Measurements from ENCODE around the gene CDH16.

CDH16 gene

DNA sequence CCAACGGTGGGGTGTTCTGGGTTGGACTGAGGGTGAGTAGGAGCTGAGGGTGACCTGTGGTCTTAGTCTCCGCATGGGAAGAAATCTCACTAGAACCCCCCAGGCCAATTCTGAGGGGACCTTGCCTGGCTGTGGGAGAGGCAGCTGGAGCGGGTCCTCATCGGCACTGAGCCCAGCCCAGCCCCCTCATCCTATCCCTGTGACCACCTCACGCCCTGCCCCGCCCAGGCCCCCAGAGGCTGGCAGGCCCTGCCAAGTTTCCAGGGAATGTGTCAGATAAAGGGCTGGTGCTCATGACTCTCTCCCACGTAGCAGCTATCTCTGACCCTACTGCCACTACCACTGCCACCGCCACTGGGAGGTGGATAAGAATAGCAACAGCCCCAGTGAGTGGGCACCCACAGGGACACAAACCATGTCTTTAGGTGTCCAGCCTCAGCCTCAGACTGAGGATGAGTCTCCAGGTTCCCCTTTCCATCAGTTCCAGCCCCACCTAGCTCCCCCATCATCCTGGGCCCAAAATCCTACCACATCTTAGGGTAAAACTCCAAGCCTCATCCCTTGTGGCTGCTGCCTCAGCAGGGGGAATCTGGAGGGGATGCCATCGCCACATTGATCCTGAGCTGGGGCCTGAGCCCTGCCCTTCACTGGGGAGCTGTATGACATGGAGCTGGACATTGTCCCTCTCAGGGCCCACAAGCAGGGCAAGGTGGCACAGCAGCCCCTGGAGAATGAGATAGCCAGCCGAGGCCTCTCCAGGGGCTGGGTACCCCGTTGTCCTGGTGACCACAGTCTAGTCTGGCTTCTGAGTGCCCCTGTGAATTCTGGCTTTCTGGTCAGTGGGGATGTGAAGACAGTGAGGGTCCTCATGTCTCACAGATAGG, 14.9 kb downstream of the CDH16 start:
- H3K4me3 ChIP-seq (ENCODE audit: low read depth, low read length), result no peak overlapping the region
- TF ChIP-seq, protein P1, sequence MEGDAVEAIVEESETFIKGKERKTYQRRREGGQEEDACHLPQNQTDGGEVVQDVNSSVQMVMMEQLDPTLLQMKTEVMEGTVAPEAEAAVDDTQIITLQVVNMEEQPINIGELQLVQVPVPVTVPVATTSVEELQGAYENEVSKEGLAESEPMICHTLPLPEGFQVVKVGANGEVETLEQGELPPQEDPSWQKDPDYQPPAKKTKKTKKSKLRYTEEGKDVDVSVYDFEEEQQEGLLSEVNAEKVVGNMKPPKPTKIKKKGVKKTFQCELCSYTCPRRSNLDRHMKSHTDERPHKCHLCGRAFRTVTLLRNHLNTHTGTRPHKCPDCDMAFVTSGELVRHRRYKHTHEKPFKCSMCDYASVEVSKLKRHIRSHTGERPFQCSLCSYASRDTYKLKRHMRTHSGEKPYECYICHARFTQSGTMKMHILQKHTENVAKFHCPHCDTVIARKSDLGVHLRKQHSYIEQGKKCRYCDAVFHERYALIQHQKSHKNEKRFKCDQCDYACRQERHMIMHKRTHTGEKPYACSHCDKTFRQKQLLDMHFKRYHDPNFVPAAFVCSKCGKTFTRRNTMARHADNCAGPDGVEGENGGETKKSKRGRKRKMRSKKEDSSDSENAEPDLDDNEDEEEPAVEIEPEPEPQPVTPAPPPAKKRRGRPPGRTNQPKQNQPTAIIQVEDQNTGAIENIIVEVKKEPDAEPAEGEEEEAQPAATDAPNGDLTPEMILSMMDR (IDR thresholded peaks at IDR 0.05; ENCODE audit: borderline replicate concordance, insufficient read depth, low read depth, low read length), result no peak

GRCh38 chr16:66902648-66903543, 15.8 kb downstream of the CDH16 start:
- H3K4me3 ChIP-seq (ENCODE audit: low read depth, low read length), result no peak overlapping the region
- TF ChIP-seq, protein P1 (IDR thresholded peaks at IDR 0.05; ENCODE audit: borderline replicate concordance, insufficient read depth, low read depth, low read length), result no peak

DNA sequence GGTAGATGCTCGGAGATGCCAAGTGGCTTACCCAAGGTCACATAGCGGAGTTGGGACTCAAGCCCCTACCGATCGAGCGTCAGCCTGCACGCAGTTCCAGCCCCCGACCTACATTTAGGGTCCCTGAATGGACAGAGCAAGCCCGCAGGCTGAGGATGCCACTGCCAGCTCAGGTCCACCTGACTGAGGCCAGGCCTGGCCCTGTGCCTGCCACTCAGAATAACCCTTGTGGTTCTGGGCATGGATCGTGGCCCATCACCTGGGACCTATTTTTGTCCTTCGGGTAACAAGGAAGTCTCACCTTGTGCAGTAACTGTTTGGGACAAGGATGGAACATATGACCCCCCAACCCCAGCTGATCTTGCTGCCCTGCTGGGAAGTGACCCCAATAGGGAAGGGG, 17.1 kb downstream of the CDH16 start:
- no peak overlapping the region for H3K4me3 ChIP-seq (ENCODE audit: low read depth, low read length)
- TF ChIP-seq, protein P1 (IDR thresholded peaks at IDR 0.05; ENCODE audit: borderline replicate concordance, insufficient read depth, low read depth, low read length), result no peak

DNA sequence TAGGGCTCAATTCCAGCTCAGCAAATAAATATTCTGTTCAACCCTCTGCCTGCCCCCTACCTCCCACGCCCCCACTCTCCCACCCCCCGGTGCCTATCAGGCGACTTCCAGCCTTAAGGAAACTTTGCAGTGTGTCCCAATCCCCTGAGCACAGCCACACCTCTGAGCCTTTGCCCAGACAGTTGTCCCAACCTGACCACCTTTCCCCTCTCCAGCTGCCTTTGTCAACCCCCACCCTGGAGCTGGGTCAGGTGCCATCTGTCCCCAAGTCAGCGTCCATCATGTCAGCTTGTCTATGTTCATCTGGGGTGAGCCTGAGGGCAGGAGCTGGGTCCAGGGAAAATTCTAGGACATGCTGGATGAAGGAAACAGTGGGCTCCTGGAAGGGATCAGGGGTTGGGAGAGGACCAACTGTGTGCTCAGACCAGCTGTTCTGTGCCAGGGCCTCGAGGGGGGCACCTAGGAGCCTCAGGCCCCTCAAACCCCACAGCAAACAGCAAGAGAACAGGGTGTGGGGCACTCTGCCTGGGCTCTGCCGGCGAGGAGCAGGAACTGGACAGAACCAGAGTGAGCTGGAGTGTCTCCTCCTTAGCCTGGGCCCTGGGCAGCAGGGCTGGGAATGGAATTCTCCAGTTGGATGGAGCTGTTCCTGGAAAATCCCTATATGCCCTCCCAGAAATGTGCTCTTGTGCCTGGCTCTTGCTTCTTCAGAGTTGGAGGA, 17.8 kb downstream of the CDH16 start:
- TF ChIP-seq, protein P1 (IDR thresholded peaks at IDR 0.05; ENCODE audit: borderline replicate concordance, insufficient read depth, low read depth, low read length), result no peak
- no peak overlapping the region for H3K4me3 ChIP-seq (ENCODE audit: low read depth, low read length)

DNA sequence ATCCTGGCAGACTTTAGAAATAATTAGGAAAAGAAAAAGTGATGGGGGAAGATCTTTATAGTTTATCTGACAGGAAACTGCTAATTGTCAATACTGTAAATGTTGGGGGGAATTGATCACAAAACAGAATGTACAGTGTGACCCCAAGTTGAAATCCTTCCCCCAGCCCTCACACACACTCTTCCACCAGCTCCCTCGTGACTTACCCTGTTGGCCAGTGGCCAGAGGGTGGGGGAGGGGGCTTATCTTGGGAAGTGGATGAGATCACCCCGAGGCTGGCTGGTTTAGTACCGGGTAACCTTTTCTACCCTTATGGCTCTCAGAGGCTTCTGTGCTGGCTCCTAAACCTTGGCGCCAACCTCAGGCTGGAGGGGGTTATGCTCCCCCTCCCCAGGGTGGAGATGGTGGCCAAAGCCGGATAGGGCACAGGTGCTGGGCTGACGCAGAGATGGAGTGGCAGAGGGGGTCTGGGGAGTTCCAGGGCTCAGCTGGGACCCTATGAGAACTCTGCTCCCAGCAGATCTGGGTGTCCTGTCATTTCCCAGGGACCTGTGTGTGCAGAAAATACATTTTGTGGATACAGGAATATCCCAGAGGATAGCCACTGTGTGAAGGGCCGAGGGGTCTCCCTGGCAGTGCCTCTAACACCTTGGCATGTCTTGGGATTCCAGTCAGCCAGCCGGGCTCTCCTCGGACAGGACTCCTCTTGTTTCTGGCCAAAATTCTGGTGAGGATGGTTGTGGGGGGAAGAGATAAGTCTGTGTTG, 18.6 kb downstream of the CDH16 start:
- H3K4me3 ChIP-seq (ENCODE audit: low read depth, low read length), result no peak overlapping the region
- TF ChIP-seq, protein P1 (IDR thresholded peaks at IDR 0.05; ENCODE audit: borderline replicate concordance, insufficient read depth, low read depth, low read length), result no peak

DNA sequence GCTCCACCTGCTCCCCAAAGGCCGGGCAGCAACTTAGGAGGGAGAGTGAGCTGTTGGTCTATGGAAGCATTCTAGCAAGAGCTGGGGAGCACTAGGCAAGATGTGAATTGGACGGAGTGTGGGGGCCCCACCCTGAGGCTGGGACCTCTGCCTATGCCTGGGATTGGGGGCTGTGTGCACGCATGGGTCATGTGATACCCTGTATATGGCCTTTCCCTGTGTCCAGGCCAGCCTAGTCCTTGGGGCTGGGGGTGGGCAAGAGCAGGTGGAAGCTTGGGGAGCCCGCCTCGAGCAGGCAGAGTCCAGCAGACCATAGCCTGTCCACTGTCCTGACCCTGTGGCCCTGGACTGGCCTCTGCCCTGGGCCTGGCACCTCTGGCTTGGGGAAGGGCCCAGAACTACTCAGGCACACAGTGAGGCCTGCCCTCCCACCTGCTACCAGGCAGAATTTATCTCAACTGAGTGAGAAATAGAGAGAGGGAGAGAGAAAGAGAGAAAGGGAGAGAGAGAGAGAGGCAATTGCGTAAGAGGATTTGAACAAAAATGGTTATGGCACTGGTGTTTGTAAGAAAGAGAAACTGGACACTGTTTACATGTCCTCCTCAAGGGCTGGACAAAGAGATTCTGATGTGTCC, 19.3 kb downstream of the CDH16 start:
- TF ChIP-seq, protein P1 (IDR thresholded peaks at IDR 0.05; ENCODE audit: borderline replicate concordance, insufficient read depth, low read depth, low read length), result no peak
- H3K4me3 ChIP-seq (ENCODE audit: low read depth, low read length), result no peak overlapping the region
